Progenitor cell of endocrine pancreas (in vitro differentiated cells): ENCODE measurements around the gene GCLC. TPM values are rescaled to one million over a fixed set of nuclear protein-coding genes. Genes with fewer than 3 reads are reported as not detected.

ENCODE experiments used
- DNase-seq: peaks from one replicate; pipeline ENCODE4 v3.0.0; 2021; ENCODE audit warnings: low spot score; ENCODE audit not compliant: unreplicated experiment
- H3K27ac Mint-ChIP-seq: 2 replicates; pipeline ENCODE4 v1.8.0; 2021; ENCODE audit warnings: mild to moderate bottlenecking, moderate library complexity, mixed read lengths
- H3K27me3 Mint-ChIP-seq: 2 replicates; pipeline ENCODE4 v1.8.0; 2021; ENCODE audit warnings: mixed read lengths
- H3K36me3 Mint-ChIP-seq: 2 replicates; pipeline ENCODE4 v1.8.0; 2022; ENCODE audit warnings: mixed read lengths; ENCODE audit not compliant: insufficient read depth
- H3K4me1 Mint-ChIP-seq: 2 replicates; pipeline ENCODE4 v1.8.0; 2021; ENCODE audit warnings: low read depth, mixed read lengths
- H3K4me3 Mint-ChIP-seq: 2 replicates; pipeline ENCODE4 v1.8.0; 2021; ENCODE audit warnings: low read depth, mild to moderate bottlenecking, moderate library complexity, mixed read lengths
- H3K9me3 Mint-ChIP-seq: 2 replicates; pipeline ENCODE4 v1.8.0; 2021; ENCODE audit warnings: low read depth, mixed read lengths
- total RNA-seq: library from RNA; stranded (reverse); gene quantifications from 2 replicates; pipeline ENCODE4 v1.2.1, GENCODE V29; 2021
- TF ChIP-seq, protein P1 (sequence below): fragments of 200-600 bp; sonication (generic); IDR thresholded peaks from one replicate; pipeline ENCODE4 v1.5.0; 2021; ENCODE audit warnings: antibody characterized with exemption, mild to moderate bottlenecking; ENCODE audit not compliant: unreplicated experiment

Gene GCLC
- total RNA-seq, 1 donor from 2014 or later: 34.2 TPM

DNA sequence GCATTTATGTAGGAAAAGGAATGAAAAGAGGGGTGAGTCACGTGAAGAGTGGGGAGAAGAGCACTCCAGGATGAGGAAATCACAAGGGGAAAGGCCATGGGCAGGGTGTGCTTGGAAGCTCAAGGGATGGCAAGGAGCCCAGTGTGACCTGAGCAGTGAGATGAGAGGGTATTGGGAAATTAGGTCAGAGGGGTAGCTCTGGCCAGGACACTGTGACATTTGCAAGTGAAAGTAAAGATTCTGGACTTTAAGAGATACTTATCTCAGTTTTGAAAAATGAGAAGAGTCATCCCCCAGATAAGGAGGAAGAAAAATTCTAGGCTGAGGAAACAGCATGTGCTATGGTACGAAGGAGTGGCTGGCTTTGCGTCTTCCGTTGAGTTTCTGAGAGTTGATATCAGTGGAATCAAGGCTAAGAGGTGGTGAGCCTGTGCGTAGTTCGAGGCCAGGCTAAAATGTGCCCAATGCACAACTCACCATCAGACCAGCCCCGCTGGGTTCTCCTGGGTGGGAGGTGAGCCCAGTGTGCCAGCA is 79.9 kb downstream of the GCLC start:
- DNase-seq: no peak
- Mint-ChIP-seq H3K36me3 (no peaks in the 10 kb centered on the region), H3K27ac (no peak overlapping the region), H3K4me3 (no peak overlapping the region), H3K27me3 (peaks cover 12% of the 10 kb centered on the region), H3K9me3 (no peaks in the 10 kb centered on the region), H3K4me1 (no peaks in the 10 kb centered on the region)
- TF ChIP-seq, protein P1, sequence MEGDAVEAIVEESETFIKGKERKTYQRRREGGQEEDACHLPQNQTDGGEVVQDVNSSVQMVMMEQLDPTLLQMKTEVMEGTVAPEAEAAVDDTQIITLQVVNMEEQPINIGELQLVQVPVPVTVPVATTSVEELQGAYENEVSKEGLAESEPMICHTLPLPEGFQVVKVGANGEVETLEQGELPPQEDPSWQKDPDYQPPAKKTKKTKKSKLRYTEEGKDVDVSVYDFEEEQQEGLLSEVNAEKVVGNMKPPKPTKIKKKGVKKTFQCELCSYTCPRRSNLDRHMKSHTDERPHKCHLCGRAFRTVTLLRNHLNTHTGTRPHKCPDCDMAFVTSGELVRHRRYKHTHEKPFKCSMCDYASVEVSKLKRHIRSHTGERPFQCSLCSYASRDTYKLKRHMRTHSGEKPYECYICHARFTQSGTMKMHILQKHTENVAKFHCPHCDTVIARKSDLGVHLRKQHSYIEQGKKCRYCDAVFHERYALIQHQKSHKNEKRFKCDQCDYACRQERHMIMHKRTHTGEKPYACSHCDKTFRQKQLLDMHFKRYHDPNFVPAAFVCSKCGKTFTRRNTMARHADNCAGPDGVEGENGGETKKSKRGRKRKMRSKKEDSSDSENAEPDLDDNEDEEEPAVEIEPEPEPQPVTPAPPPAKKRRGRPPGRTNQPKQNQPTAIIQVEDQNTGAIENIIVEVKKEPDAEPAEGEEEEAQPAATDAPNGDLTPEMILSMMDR: no peak

- TF ChIP-seq, protein P1: no peak
- Mint-ChIP-seq H3K9me3 (no peaks in the 10 kb centered on the region), H3K4me1 (no peaks in the 10 kb centered on the region), H3K4me3 (no peak overlapping the region), H3K27me3 (peaks cover 12% of the 10 kb centered on the region), H3K36me3 (no peaks in the 10 kb centered on the region), H3K27ac (no peak overlapping the region)
- no peak for DNase-seq
Measured at GRCh38 chr6:53464483-53464882, 80.4 kb downstream of the GCLC start.

DNA sequence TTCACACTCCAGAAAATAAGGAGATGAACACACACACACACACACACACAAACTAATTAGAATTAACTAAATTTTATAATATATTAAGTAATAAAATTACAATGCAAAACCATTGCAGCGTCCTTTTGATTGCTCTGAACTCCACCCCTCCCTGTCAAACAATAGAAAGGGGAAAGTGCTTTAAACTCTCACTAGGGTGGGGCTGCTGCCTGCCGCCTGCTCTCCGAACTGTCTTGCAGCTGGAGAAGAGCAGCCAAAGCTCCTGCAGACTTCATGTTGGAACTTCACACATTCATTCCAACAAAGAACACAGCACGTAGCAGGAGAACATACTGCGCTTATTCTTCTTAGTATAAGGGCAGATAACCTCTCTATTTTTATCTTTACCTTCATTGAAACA is 83.2 kb downstream of the GCLC start:
- no peak overlapping the region for H3K27ac Mint-ChIP-seq
- TF ChIP-seq, protein P1: no peak
- no peaks in the 10 kb centered on the region for H3K36me3 Mint-ChIP-seq
- peaks cover 12% of the 10 kb centered on the region for H3K27me3 Mint-ChIP-seq
- no peak overlapping the region for H3K4me3 Mint-ChIP-seq
- DNase-seq: no peak
- H3K4me1 Mint-ChIP-seq: peaks cover 2% of the 10 kb centered on the region
- no peaks in the 10 kb centered on the region for H3K9me3 Mint-ChIP-seq

DNA sequence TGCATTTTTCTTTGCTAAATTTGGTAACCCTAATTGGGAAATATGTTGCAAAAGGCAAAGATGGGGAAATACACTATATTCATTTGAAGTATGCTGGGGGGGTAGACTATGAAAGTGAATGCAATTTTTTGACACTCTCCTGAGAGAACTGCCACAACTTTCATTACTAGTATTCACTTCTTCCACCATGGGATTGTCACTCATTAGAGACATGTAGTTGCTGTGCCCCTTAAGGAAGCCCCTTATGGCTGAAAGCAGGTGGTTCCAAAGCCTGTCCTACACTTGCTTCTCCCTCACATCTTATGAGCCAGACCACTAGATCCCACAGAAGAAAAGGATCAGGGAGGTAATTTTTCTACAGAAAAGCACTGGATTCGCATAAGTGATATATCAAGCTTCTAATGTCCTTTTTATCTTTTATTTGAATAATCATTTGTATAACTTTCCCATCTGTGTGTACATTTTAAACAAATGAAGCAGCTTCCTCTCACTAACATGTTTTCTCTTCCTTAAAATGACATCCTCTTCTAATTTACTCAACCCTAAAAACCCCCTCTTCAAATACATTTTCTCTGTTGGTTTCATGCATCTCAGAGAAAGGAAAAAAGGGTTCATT is 83.8 kb downstream of the GCLC start:
- Mint-ChIP-seq H3K27me3 (peaks cover 12% of the 10 kb centered on the region), H3K4me3 (no peak overlapping the region)
- DNase-seq: no peak

GRCh38 chr6:53458105-53458866 is 86.6 kb downstream of the GCLC start:
- no peak for DNase-seq
- H3K9me3 Mint-ChIP-seq: peaks cover 6% of the 10 kb centered on the region
- H3K27me3 Mint-ChIP-seq: peaks cover 8% of the 10 kb centered on the region
- TF ChIP-seq, protein P1: no peak
- no peak overlapping the region for H3K27ac Mint-ChIP-seq
- peaks cover 2% of the 10 kb centered on the region for H3K4me1 Mint-ChIP-seq
- no peak overlapping the region for H3K4me3 Mint-ChIP-seq
- no peaks in the 10 kb centered on the region for H3K36me3 Mint-ChIP-seq

More for the DNA sequence above, 83.8 kb downstream of the GCLC start:
- H3K9me3 Mint-ChIP-seq: no peaks in the 10 kb centered on the region
- no peak overlapping the region for H3K27ac Mint-ChIP-seq
- H3K4me1 Mint-ChIP-seq: peaks cover 2% of the 10 kb centered on the region
- no peaks in the 10 kb centered on the region for H3K36me3 Mint-ChIP-seq
- TF ChIP-seq, protein P1: no peak
